ENCODE results near the gene DIPK1B.

- TF ChIP-seq POLR2A (IDR thresholded peaks at IDR 0.05; ENCODE audit: low read depth, low read length), result no peak
- no peak for TF ChIP-seq POLR2AphosphoS5 (IDR thresholded peaks at IDR 0.05; ENCODE audit: low read depth, low read length)
- TF ChIP-seq TAF1 (IDR thresholded peaks at IDR 0.05; ENCODE audit: low read depth, low read length), result no peak
These were observed 33.8 kb downstream of the DIPK1B start for GRCh38 chr9:136746155-136746490.

Data from GM12891 (cell line).